Fibroblast of the conjunctiva (primary cell): ENCODE measurements around the gene PIGR.

Source experiments
- DNase-seq: peaks from one replicate; pipeline ENCODE4 v3.0.0-alpha.2; 2010; ENCODE audit warnings: low read depth

The PIGR gene

GRCh38 chr1:206890125-206891060 lies 55.9 kb downstream of the PIGR start:
- no peak for DNase-seq

GRCh38 chr1:206887701-206888100 lies 58.6 kb downstream of the PIGR start:
- DNase-seq: no peak

DNA sequence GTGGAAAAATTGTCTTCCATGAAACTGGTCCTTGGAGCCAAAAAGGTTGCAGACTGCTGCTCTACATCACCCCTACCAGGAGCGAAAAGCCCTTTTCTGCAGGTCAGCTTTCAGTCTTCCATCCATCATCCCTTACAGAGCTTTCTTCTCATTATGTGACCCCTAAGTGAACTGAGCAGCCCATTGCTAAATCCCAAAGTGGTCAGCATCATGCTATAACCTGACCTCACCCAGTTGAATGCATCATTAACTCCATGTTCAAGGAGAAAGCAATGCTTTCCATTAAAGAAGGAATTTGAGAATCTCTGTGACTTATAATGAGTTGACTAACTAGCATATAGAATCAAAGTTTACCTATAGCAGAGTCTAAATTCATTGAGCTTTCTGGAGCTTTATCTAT lies 59.4 kb downstream of the PIGR start:
- DNase-seq: no peak

- no peak for DNase-seq
Measured at GRCh38 chr1:206885341-206886060, 60.8 kb downstream of the PIGR start.

DNA sequence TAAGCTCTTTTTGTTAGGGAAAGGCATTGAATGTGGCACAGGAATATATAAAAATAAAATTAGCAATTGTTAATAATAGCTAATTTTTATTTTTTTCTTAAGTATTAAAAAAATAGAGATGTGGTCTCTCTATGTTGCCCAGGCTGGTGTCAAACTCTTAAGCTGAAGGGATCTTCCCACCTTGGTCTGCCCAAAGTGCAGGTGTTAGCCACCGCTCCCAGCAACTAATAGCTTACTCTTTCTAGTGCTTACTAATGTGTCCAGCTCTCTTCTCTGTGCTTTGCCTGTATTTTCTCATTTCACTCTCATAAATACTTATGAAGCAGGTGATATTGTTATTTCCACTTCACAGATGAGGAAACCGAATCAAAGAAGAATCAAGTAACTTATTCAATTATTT lies 62.4 kb downstream of the PIGR start:
- DNase-seq: no peak

DNA sequence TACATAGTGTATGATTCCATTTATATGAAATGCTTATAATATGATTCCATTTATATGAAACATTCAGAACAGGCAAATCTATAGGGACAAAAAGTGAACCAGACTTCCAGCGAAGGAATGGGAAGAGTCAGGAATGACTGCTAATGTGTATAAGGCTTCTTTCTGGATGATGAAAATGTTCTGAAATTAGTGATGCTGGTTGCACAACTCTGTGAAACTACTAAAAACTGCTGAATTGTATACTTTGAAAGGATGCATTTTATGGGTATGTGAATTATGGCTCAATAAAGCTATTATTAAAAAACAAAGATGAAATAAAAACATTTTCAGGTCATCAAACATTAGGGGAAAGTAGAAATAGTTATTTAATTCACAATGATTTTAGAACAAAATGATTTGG lies 63.1 kb downstream of the PIGR start:
- DNase-seq: no peak

DNA sequence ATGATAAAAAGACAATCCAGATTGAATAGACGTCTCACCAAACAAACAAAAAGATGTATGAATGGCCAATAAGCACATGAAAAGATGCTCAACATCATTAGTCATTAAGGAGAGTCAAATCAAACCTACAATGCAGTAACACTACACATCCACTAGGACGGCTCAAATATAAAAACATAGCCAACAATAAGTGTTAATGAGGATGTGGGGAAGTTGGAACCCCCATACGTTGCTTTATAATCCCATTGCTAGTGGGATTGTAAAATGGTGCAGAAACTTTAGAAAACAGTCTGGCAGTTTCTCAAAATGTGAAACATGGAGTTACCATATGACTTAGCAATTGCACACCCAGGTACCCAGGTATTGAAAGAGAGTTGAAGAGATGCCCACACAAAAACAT lies 63.7 kb downstream of the PIGR start:
- no peak for DNase-seq

GRCh38 chr1:206880314-206880713 lies 66.0 kb downstream of the PIGR start:
- DNase-seq: no peak
